ENCODE results near the gene VPS16. TPM values are rescaled to one million over a fixed set of nuclear protein-coding genes. Genes with fewer than 3 reads are reported as not detected.

Gene VPS16
- total and polyA plus RNA-seq, 2 of the 13 experiments (the other 11 are each of a cell fraction or from before 2014, with no cell fraction given) = 34.2 to 35.4 TPM

DNA sequence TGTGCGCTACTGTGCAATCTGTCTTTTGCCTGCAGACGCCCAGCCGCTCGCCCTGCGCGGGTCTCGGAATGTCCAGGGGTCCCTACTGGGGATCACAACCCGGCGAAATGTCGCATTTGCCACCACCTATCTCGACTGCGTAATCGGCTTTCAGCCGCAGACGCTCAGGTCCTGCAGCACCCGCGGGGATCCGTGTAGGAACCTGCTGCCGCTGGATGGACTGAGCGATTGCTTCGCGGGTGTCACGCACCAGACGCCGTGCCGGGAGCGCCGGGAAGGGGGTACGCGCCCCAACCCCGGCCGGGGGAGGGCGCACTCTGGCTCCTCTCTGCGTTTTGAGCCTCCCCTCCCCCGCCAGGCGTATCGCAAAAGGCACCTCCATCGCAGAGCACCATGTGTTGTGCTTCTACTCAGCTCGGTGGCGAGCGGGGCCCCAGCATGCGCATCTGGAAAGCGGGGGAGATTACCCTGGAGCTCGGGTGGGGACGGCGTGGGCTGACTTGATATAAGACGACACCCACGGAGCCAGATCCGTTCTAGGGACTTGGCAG lies 32.0 kb downstream of the VPS16 start (continued):
- TF ChIP-seq XBP1 (CRISPR knock-in tag; IDR thresholded peaks at IDR 0.05) (no peak), SKI (IDR thresholded peaks at IDR 0.05; ENCODE audit: partially characterized antibody) (peak; percentile 10), NFATC3 (CRISPR knock-in tag; IDR thresholded peaks at IDR 0.05) (no peak), ZNF232 (CRISPR knock-in tag; IDR thresholded peaks at IDR 0.05; ENCODE audit: borderline replicate concordance) (no peak; the same call in 1 of the 2 replicates), TCF7L2 (IDR thresholded peaks at IDR 0.05; ENCODE audit: low read depth, low read length) (no peak), RFXANK (CRISPR knock-in tag; IDR thresholded peaks at IDR 0.05) (no peak), ZSCAN20 (CRISPR knock-in tag; IDR thresholded peaks at IDR 0.05; ENCODE audit: borderline replicate concordance) (0 out of 2 replicates have a peak, but pooled peaks have one; percentile 46), ZNF746 (CRISPR knock-in tag; IDR thresholded peaks at IDR 0.05) (peak; percentile 43), NR2F2 (IDR thresholded peaks at IDR 0.05; ENCODE audit: borderline replicate concordance, low read depth) (no peak), PPARG (CRISPR knock-in tag; conservative IDR thresholded peaks at IDR 0.05) (no peak), ATF7-NPFF (CRISPR knock-in tag; IDR thresholded peaks at IDR 0.05; ENCODE audit: low read depth) (peak; percentile 58), EP300 (IDR thresholded peaks at IDR 0.05; ENCODE audit: low read depth in 2 of 2, low read length in 2 of 2) (no peak), EP300 (CRISPR knock-in tag; IDR thresholded peaks at IDR 0.05; ENCODE audit: borderline replicate concordance) (no peak), ZFP37 (CRISPR knock-in tag; IDR thresholded peaks at IDR 0.05; ENCODE audit: borderline replicate concordance) (no peak), CEBPB (IDR thresholded peaks at IDR 0.05; ENCODE audit: borderline replicate concordance, low read depth, low read length) (no peak), NFE2L2 (IDR thresholded peaks at IDR 0.05; ENCODE audit: low read length) (no peak), CENPX (CRISPR knock-in tag; IDR thresholded peaks at IDR 0.05) (no peak), ZNF296 (CRISPR knock-in tag; conservative IDR thresholded peaks at IDR 0.05) (0 out of 2 replicates have a peak, but pooled peaks have one; percentile 71), ZNF878 (CRISPR knock-in tag; IDR thresholded peaks at IDR 0.05) (no peak), JARID2 (CRISPR knock-in tag; IDR thresholded peaks at IDR 0.05; ENCODE audit: insufficient replicate concordance) (no peak), NFKBIZ (CRISPR knock-in tag; IDR thresholded peaks at IDR 0.05) (no peak)
- TF ChIP-seq, protein P1, sequence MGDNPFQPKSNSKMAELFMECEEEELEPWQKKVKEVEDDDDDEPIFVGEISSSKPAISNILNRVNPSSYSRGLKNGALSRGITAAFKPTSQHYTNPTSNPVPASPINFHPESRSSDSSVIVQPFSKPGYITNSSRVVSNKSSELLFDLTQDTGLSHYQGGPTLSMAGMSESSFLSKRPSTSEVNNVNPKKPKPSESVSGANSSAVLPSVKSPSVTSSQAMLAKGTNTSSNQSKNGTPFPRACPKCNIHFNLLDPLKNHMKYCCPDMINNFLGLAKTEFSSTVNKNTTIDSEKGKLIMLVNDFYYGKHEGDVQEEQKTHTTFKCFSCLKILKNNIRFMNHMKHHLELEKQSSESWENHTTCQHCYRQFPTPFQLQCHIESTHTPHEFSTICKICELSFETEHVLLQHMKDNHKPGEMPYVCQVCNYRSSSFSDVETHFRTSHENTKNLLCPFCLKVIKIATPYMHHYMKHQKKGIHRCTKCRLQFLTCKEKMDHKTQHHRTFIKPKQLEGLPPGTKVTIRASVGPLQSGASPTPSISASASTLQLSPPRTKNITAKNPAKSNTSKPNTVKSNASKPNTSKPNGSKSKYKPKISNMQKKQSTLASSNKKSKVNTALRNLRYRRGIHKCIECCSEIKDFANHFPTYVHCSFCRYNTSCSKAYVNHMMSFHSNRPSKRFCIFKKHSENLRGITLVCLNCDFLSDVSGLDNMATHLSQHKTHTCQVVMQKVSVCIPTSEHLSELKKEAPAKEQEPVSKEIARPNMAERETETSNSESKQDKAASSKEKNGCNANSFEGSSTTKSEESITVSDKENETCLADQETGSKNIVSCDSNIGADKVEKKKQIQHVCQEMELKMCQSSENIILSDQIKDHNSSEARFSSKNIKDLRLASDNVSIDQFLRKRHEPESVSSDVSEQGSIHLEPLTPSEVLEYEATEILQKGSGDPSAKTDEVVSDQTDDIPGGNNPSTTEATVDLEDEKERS (CRISPR knock-in tag; IDR thresholded peaks at IDR 0.05) = peak; percentile 93; the same call in 1 of the 2 replicates
- TF ChIP-seq, protein P2, sequence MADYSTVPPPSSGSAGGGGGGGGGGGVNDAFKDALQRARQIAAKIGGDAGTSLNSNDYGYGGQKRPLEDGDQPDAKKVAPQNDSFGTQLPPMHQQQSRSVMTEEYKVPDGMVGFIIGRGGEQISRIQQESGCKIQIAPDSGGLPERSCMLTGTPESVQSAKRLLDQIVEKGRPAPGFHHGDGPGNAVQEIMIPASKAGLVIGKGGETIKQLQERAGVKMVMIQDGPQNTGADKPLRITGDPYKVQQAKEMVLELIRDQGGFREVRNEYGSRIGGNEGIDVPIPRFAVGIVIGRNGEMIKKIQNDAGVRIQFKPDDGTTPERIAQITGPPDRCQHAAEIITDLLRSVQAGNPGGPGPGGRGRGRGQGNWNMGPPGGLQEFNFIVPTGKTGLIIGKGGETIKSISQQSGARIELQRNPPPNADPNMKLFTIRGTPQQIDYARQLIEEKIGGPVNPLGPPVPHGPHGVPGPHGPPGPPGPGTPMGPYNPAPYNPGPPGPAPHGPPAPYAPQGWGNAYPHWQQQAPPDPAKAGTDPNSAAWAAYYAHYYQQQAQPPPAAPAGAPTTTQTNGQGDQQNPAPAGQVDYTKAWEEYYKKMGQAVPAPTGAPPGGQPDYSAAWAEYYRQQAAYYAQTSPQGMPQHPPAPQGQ (CRISPR knock-in tag; IDR thresholded peaks at IDR 0.05; ENCODE audit: borderline replicate concordance) = no peak; the same call in 1 of the 2 replicates
- TF ChIP-seq, protein P3, sequence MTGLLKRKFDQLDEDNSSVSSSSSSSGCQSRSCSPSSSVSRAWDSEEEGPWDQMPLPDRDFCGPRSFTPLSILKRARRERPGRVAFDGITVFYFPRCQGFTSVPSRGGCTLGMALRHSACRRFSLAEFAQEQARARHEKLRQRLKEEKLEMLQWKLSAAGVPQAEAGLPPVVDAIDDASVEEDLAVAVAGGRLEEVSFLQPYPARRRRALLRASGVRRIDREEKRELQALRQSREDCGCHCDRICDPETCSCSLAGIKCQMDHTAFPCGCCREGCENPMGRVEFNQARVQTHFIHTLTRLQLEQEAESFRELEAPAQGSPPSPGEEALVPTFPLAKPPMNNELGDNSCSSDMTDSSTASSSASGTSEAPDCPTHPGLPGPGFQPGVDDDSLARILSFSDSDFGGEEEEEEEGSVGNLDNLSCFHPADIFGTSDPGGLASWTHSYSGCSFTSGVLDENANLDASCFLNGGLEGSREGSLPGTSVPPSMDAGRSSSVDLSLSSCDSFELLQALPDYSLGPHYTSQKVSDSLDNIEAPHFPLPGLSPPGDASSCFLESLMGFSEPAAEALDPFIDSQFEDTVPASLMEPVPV (CRISPR knock-in tag; IDR thresholded peaks at IDR 0.05) = peak; percentile 9; the same call in 1 of the 2 replicates

Data from HepG2 (cell line).